HS-5 (cell line): ENCODE data around the gene ATP1A2.

Experiments used
- DNase-seq: peaks from one replicate; pipeline ENCODE4 v3.0.0-alpha.2; 2012; ENCODE audit warnings: low read depth

ATP1A2 gene

GRCh38 chr1:160085686-160086455 is 29.7 kb upstream of the ATP1A2 start:
- no peak for DNase-seq

- no peak for DNase-seq
Observed at GRCh38 chr1:160086456-160086892, 29.1 kb upstream of the ATP1A2 start.

- DNase-seq: no peak
Observed at GRCh38 chr1:160087118-160087662, 28.4 kb upstream of the ATP1A2 start.

GRCh38 chr1:160089883-160090282 is 25.7 kb upstream of the ATP1A2 start:
- DNase-seq: no peak

GRCh38 chr1:160090760-160091159 is 24.8 kb upstream of the ATP1A2 start:
- no peak for DNase-seq

DNA sequence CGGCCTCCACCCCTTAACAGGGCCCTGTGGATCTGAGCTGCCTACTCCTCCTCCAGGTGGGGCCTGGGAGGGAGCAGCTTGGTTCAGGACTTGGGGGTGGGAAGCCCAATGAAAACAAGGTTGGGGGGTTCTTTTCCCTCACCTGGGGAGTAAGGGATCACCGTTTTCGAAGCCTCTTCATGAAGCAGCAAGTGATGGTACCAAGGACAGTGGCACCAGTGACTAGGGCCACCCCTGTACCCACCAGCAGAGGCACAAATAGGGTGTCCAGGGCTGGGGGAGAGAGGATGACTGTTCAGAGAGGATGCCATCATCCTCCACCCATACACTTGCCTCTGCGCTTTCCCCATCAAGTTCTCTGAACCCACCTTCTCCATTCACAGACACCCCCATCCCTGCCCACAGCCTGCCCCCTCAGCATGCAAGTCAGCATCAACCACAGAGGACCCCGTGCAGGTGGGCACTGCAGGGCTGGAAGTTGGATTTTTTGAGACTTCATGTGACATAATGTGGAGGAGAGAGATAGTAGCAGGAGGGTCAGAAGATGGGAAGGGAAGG is 23.8 kb upstream of the ATP1A2 start:
- no peak for DNase-seq

- no peak for DNase-seq
Observed at GRCh38 chr1:160092366-160093068, 23.0 kb upstream of the ATP1A2 start.

- DNase-seq: no peak
Observed at GRCh38 chr1:160093069-160093395, 22.5 kb upstream of the ATP1A2 start.

- DNase-seq: no peak
Observed at GRCh38 chr1:160093624-160094290, 21.8 kb upstream of the ATP1A2 start.

DNA sequence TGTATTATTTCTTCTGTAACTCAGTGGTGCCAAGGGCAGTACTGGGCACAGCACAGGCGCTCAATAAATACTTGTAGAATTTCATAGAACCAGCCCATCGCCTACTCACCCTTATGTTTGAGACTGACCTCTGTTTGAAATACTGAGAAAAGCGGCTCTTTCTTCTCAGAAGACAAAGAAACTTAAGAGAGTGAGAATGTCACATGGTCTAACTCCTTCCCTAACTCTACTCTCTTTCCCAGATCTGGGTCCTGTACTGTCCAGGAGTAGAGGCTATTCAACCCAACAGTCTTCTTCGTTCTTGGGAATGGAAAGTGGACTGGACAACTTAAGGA is 21.3 kb upstream of the ATP1A2 start:
- DNase-seq: no peak

GRCh38 chr1:160094806-160095205 is 20.8 kb upstream of the ATP1A2 start:
- no peak for DNase-seq

- no peak for DNase-seq
Observed at GRCh38 chr1:160095382-160096105, 20.0 kb upstream of the ATP1A2 start.

- no peak for DNase-seq
Observed at GRCh38 chr1:160096274-160097116, 19.1 kb upstream of the ATP1A2 start.

GRCh38 chr1:160097151-160097910 is 18.2 kb upstream of the ATP1A2 start:
- DNase-seq: no peak

DNA sequence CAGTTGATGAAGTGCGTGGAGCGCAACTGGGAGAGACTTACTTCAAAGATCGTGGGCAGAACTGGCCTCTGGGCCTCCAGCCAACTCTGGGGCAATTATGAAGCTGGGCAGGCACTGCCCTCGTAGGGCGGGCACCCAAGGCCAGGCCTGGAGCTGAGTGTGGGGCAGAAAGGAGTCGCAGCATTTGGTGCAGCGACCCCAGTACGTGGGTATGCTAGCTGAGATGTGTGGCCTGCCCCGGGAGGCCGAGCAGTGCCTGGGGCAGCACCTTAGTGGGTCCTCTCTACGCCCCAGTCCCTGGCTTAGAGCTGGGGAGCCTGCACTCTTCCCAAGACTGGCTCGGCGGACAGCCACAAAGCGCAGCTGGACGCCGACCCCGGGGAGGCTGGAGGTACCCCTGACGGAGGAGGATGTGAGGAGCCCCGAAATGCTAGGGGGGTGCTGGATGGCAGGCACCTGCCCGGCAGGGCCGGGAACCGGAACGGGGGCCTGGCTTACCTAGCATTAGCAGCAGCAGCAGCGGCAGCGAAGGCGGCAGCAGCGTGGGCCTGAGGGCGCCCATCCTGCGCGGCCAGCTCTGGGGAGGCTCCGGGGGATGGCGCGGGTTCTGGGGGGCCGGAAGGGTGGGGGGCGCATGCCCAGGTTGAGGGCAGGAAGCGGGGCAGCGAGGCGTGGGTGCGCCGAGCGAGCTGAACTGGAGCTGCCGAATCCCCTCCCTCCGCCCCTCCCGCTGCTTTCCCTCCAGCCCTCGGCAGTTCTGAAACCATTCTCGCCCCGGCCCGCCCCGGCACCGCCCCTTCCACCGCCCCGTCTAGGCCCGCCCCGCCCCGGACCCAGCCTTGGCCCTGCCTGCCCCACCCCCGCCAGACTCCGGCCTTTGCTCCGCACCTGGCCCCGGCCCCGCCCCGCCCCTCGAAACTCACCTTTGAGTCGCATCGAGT is 17.4 kb upstream of the ATP1A2 start, which contains the start of gene IGSF8:
Gene IGSF8 (minus strand): TSS at position 709 of the 941 bp plus-strand sequence. CDS start 147 bp downstream, at position 562.
- no peak for DNase-seq

- peak; percentile 65 for DNase-seq
Observed at GRCh38 chr1:160098852-160099561, 16.6 kb upstream of the ATP1A2 start.

GRCh38 chr1:160099716-160100375 is 15.7 kb upstream of the ATP1A2 start:
- DNase-seq: no peak
